Skeletal muscle cell (primary cell): ENCODE measurements around the gene ZNF662.
"Not testable (repeated sequence)": the region's sequence is repeated elsewhere in the genome, so short reads cannot be mapped to it uniquely, and the experiment has no call there.

Source experiments
- DNase-seq: peaks from one replicate; pipeline ENCODE4 v3.0.0-alpha.2; 2010; ENCODE audit warnings: low read depth
- H3K4me3 ChIP-seq: 2 replicates; pipeline ENCODE4 v1.5.1; 2011; ENCODE audit warnings: low read depth, mild to moderate bottlenecking, control low read depth, low read length, moderate library complexity

ZNF662 gene

DNA sequence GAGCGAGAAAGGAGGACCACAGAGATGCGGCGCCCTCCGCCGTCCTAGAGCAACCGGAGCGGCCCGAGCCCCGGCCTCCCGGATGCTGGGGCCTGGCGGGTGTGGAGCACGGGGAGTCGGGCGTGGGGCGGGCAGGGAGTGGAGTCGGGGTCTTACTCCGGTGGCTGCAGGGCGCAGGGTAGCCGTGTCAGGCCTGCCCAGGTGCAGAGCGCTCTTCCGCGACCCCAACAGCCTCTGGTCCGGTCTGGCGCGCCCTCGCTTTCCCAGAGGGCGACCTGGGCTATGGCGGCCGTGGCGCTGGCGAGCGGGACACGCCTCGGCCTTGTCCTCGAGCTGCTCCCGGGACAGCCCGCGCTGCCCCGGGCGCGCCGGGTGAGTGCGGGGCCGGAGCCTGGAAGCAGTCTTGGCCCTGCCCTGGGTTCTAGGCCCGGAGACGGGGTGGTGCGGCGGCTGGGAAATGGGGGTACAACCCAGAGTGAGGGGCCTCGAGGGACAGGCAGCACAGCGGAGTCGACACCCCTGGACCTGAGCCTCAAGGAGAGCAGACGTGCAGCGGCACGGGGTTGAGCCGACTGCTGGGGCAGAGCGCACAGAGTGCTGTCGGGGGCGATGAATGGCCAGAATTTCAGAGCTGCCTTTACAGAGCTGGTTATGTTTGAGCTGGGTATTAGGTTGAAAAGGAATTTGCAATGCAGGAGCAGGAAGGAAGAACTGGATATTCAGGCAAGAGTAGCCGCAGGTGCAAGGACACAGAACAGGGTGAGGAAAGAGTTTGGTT lies at the start of gene ZNF662:
ZNF662 (plus strand) TSS at position 73 of the 778 bp plus-strand sequence. CDS start 1,973 bp downstream, outside the sequence.
- no peak for DNase-seq
- H3K4me3 ChIP-seq = peak within 1 kb of the TSS; percentile 48

DNA sequence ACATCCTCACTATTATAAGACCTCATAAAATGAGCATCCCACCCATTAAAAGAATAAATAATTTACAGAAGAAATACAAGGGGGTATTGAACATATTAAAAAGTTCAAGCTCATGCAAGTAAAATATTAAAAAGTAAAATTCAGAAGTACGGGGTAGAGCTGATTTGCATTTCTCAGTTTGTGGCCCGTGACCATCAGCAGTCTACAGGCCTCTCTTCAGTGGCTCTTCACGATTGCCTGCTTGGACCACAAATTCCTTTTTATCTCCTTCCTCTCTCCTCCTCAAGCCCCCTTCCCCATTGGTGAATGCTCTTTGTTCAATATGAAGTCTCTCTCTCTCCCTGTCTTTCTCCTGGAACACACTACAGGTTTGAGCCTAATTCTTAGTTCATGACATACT lies 49.4 kb upstream of the ZNF662 start:
- no peak overlapping the region for H3K4me3 ChIP-seq
- DNase-seq = no peak

DNA sequence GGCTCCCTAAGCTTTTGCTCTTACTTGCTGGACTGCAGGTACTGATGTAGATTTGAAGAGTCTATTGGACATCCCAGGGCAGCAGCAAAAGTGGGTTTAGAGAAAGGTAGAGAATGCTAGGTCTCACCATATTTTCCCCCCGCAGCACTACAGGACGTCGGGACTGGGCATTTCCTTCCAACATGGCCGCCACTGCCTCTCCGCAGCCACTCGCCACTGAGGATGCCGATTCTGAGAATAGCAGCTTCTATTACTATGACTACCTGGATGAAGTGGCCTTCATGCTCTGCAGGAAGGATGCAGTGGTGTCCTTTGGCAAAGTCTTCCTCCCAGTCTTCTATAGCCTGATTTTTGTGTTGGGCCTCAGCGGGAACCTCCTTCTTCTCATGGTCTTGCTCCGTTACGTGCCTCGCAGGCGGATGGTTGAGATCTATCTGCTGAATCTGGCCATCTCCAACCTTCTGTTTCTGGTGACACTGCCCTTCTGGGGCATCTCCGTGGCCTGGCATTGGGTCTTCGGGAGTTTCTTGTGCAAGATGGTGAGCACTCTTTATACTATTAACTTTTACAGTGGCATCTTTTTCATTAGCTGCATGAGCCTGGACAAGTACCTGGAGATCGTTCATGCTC lies 41.5 kb upstream of the ZNF662 start:
- DNase-seq = no peak
- no peak overlapping the region for H3K4me3 ChIP-seq

DNA sequence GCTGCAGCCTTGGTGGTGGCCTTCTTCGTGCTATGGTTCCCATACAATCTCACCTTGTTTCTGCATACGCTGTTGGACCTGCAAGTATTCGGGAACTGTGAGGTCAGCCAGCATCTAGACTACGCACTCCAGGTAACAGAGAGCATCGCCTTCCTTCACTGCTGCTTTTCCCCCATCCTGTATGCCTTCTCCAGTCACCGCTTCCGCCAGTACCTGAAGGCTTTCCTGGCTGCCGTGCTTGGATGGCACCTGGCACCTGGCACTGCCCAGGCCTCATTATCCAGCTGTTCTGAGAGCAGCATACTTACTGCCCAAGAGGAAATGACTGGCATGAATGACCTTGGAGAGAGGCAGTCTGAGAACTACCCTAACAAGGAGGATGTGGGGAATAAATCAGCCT lies 40.7 kb upstream of the ZNF662 start:
- DNase-seq = no peak

DNA sequence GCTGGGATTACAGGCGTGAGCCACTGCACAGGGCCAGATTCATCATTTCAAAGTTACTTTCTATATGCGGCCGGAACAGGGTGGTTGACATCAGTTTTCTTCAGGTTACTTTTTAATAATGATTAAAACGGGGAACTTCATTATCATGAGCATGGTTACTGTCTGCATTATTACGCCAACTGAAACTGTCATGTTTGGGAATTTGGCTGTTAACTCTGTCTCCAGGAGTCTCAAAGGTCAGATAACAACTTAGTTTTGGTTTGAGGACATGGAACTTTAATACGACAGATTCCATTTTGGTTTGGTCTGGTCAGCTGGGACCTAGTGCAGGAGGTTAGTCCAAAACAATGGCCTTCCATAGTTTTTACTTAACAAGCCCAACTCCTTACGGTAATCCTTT lies 38.8 kb upstream of the ZNF662 start:
- no peak for DNase-seq
- no peak overlapping the region for H3K4me3 ChIP-seq

More for the DNA sequence above, 40.7 kb upstream of the ZNF662 start:
- H3K4me3 ChIP-seq = no peak overlapping the region

DNA sequence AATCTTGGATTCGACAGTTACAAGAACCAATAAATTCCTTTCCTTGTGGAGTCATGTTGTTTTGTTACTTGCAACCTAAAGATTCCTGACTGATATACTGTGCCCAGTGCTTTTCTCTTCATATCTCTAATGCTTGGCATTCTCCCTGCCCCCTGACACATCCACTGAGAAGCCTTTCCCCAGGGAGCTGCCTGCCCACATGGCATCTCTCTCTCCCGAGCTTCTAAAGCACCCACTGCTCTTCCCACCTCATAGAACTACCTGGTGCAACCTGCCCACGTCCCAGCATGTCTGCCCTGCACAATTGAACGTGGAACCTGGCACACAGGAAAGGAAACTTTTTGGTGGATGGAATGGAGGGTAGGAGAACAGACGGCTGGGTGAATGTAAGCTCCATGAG lies 37.1 kb upstream of the ZNF662 start:
- H3K4me3 ChIP-seq = no peak overlapping the region
- DNase-seq = no peak

DNA sequence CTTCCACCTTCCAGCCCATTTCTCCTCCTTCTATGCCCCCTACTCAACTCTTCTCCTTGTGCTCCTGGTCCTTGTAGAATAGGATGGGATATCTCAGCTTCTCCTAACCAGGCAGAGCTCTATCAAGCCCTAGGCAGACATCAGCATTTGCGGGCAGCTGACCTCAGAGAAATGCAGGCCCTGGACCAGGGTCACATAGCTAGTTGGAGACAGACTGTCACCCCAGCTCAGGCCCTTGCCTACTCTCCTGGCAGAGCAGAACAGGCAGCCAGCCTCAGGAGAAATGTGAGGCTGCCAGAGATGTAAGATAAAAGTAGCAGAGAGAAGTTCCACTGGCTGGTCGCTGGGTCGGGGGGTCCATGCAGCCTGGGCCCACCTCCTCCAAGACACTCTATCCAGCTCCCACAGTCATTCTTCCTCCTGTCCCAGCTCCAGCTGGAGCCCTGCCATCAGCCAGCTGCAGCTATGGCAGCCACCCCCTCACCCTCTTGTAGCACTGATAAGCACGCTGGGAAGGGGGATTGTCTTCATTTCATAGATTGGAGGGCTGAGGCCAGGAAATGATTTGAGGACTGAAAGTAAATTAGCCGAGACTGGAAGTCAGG lies 34.2 kb upstream of the ZNF662 start:
- no peak for DNase-seq

DNA sequence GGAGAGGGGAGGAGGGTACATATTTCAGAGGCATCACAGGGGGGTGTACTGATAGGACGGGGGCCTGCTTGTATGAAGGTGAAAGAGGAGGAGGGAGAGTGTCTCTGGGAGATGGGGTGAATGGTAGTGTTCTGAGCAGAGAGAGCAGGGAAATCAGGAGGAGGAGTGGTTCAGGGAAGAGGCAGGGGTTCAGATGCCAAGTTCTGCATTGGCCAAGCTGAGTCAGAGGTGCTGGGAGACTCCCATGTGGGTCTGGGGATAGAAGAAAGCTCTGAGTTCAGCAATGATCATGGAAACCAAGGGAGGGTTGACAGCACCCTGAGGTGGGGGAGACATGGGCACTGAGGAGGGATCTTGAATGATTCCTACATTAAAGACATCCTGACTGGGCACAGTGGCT lies 33.2 kb upstream of the ZNF662 start:
- no peak for DNase-seq
- no peak overlapping the region for H3K4me3 ChIP-seq

More for the DNA sequence above, 34.2 kb upstream of the ZNF662 start:
- H3K4me3 ChIP-seq = no peak overlapping the region

DNA sequence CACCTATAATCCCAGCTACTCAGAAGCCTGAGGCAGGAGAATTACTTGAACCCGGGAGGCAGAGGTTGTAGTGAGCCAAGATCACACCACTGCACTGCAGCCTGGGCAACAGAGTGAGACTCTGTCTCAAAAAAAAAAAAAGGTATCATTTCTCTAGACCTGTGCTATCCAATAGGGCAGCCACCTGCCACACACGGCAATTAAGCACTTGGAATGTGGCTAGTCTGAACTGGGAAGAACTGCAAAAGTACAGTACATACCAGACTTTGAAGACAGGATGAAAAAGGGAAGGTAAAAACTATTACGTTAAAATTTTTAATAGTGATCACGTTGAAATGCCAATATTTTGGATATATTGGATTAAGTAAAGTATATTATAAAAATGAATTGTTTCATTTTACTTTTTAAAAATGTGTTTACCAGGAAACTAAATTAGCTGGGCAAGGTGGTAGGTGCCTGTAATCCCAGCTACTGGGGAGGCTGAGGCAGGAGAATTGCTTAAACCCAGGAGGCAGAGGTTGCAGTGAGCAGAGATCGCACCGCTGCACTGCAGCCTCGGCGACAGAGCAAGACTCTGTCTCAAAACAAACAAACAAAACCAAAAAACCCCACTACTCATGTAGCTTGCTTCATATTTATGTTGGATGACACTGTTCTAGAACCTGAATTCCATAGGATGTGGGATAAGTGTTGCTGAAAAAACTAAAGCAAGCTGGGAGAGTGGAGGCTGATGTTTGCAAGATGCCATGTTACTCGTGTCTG lies 32.5 kb upstream of the ZNF662 start:
- H3K4me3 ChIP-seq = no peak overlapping the region
- no peak for DNase-seq

DNA sequence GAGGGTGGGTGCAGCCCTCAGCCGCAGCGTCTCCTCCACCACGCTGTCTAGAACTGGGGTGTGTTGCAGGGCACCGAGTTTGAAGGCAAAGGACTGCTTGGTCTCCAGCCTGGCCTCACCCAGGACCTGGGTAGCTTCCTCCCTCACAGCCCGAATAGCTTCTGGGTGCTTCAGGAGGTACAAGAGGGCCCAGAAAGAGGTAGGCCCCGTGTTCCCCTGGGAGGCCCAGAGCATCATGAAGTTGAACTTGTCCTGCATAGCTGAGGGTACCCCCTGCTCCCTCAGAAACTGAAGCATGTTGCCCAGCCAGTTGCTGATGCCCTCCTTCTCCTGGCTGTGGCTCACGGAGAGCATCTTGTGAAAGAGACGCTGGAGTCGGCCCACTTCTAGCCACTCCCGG lies 31.2 kb upstream of the ZNF662 start:
- DNase-seq = no peak
- H3K4me3 ChIP-seq = no peak overlapping the region

DNA sequence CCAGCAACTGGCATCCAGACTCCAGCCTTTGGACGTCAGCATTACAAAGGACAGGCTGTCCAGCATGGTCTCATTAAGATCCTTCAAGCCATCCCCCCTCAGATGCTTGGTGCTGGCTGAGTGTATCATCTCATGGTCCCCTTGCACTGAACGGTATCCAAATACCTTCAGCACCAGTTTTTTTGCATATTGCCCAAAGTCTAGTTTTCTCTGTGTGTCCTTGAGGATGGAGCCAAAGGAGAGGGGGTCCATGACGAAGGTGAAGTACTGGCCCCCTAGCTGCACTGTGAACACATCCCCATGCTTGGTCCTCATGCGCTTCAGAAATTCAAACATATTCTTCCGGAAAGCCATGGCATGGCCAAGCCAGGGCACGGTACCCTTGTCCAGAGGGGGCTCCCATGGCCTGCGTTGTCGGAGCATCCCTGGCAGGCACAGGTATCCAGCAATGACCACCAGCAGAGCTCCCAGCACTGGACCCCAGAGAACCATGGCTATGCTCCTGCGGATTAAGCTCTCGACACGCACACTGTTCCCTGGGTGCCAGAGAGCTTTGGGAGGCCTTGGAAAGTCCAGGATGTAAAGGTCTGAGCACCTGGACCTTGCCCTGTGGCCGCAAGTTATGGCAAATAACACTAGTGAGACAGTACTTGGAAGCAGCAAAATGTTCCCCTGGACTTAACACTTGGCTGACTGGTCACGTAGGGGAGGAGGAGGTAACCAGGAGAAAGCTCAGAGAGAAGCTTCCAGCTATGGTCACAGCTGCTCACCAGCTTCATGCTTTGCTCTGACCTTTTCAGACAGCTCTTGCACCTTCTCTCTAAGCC lies 30.4 kb upstream of the ZNF662 start, which contains the start of gene CYP8B1:
CYP8B1 (minus strand) TSS at position 555 of the 827 bp plus-strand sequence; CDS start at position 492, 63 bp downstream.
- DNase-seq = no peak
- H3K4me3 ChIP-seq = no peak within 1 kb of the TSS

DNA sequence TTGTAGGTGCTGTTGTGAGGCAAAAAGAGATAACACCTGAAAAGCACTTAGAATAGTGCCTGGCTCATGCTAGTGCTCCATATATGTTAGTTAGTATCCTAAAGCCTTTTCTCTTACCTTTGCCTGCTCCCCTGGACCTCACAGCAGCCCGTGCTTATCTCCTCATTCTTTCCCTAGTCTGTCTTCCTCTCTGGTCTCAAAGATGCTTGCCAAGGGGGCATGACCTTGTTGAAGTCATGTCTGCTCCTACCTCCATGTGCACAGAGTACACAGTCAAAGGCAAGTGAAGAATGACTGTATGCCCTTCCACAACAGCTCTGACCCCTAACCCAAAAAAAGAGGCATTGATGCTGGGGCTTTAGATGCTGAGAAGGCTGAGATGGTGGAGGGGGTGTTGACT lies 29.5 kb upstream of the ZNF662 start:
- DNase-seq = no peak
- no peak overlapping the region for H3K4me3 ChIP-seq

DNA sequence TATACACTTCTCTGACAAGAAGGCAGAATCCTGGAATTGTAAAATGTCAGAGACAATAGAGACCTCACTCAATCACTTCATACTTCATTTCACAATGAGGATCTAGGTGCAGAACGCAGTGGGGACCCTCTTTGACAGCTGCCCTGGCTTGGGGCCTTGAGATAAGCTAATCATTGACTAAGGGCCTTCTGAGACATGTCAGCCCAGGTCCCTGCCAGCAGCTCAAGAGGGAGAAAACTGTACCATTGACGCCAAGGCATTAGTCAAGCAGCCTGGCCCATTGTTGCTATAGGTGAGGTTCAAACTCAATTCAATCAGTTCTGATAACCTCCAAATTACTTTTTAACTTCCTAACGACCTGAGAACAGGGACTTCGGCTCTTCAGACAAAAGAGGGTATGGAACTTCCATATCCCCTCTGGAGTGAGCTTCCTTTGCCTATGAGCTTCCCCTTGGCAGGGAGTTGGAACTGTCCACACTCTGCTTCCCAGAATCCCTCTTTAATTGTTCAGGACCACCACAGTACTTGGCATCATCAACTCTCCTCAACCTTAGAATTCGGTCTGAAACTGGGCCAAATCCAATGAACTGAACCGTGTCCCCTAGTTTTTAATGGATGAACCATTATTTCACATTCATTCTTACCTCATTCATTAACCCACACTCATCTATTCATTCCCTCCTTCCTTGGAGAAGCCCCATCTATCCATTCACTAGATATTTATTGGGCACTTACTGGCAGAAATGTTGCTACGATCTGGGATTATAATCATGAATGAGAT lies 28.8 kb upstream of the ZNF662 start:
- no peak for DNase-seq
- H3K4me3 ChIP-seq = no peak overlapping the region

DNA sequence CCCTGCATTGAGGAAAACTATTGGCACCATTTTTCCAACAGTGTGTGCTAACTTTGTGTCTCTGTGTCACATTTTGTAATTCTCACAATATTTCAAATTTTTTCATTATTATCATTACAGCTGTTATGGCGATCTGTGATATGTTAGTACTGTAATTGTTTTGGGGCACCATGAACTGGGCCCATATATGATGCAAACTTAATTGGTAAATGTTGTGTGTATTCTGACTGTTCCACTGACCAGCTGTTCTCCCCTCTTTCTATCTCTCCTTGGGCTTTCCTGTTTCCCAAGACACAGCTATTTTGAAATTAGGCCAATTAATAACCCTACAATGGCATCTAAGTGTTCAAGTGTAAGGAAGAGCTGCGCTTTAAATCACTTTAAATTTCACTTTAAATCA lies 28.1 kb upstream of the ZNF662 start:
- no peak for DNase-seq
- H3K4me3 ChIP-seq = no peak overlapping the region

DNA sequence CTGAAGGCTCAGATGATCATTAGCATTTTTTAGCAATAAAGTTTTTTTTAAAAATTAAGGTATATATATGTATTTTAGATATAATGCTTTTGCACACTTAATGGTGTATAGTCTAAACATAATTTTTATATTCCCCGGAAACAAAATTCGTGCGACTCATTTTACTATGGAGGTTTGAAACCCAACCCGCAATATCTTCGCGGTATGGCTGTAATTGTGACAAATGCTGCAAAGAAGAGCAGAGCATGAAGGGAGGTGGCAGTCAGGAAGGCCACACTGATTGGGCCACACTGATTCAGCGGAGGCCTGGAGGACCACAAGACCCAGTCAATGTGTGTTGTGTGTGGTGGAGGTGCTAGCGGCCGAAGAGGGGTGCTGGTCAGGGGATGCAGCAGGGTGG lies 25.8 kb upstream of the ZNF662 start:
- H3K4me3 ChIP-seq = peak overlapping the region; percentile 60
- DNase-seq = no peak

DNA sequence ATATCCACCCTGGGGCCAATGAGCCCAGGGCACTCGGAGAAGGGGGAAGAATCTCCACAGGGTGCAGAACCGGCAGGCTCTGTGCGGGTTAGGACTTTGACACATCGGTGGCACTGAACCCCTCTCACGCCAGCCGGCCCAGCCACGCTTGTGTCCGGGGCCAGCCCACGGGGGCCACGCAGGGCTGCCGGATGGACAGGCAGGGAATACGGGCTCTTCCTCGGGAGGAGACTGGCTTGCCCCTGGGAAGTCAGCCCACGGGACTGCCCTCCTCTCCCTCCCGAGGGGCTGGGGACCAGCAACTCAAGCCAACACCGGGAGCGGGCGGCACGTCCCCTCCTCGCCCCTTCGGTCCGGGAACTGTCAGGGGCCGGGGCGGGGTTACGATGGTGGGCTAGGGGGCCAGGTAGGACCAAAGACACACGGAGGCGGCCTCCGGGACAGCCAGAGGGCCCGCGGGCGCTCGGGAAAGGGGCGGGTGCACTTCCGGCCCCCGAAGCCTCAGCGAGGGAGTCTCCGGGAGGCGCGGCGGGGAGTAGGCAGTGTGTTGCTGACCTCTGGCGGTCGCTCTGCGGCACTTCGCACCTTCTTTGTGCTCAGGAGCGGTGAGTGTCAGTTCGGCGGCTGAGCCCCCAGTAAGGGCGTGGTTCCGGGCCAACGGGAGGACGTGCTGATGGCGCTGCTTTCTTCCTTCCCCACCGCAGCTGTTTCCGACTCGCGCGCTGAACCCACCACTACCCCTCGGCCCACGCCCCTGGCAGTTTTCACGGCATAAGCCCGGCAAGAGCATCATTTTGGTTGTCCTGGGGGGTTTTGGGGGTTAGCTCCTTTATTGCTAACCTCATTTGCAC lies 25.1 kb upstream of the ZNF662 start:
- H3K4me3 ChIP-seq = peak overlapping the region; percentile 60
- DNase-seq = peak; percentile 27

DNA sequence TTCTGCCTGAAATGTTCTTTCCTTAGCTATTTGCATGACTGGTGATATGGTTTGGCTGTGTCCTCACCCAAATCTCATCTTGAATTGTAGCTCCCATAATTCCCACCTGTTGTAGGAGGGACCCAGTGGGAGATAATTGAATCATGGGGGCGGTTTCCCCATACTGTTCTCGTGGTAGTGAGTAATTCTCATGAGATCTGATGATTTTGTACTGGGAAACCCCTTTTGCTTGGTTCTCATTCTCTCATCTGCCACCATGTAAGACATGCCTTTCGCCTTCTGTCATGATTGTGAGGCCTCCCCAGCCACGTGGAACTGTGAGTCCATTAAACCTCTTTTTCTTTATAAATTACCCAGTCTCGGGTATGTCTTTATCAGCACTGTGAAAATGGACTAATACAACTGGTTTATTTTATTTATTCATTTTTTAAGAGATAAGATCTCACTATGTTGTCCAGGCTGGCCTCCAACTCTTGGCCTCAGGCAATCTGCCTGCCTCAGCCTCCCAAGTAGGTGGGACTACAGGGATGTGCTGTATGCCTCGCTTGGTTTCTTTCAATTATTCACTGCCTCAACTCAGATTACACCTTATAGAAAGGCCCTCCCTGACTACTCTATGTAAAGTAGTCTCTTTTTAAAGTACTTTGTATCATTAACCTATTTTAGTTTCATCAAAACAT lies 22.6 kb upstream of the ZNF662 start:
- not testable (repeated sequence) for DNase-seq, H3K4me3 ChIP-seq
